ENCODE data around the gene UBL4A. TPM values are rescaled to one million over a fixed set of nuclear protein-coding genes. Genes with fewer than 3 reads are reported as not detected.

UBL4A gene
- total and polyA plus RNA-seq, 2 of the 13 experiments (the other 11 are each of a cell fraction or from before 2014, with no cell fraction given) = 16.8 to 25.5 TPM

GRCh38 chrX:154534526-154535322 lies 48.3 kb upstream of the UBL4A start (continued):
- TF ChIP-seq, protein P1, sequence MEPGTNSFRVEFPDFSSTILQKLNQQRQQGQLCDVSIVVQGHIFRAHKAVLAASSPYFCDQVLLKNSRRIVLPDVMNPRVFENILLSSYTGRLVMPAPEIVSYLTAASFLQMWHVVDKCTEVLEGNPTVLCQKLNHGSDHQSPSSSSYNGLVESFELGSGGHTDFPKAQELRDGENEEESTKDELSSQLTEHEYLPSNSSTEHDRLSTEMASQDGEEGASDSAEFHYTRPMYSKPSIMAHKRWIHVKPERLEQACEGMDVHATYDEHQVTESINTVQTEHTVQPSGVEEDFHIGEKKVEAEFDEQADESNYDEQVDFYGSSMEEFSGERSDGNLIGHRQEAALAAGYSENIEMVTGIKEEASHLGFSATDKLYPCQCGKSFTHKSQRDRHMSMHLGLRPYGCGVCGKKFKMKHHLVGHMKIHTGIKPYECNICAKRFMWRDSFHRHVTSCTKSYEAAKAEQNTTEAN (CRISPR knock-in tag; conservative IDR thresholded peaks at IDR 0.05) = no peak
- TF ChIP-seq SMARCE1 (IDR thresholded peaks at IDR 0.05; ENCODE audit: borderline replicate concordance) (no peak), MTA1 (CRISPR knock-in tag; IDR thresholded peaks at IDR 0.05; ENCODE audit: borderline replicate concordance) (peak; percentile 13; the same call in 1 of the 2 replicates), GATAD2A (CRISPR knock-in tag; IDR thresholded peaks at IDR 0.05) (0 out of 2 replicates have a peak, but pooled peaks have one; percentile 26), ZFP36L2 (CRISPR knock-in tag; IDR thresholded peaks at IDR 0.05) (no peak), FOXA3 (CRISPR knock-in tag; IDR thresholded peaks at IDR 0.05) (0 out of 2 replicates have a peak, but pooled peaks have one; percentile 35), HIVEP1 (CRISPR knock-in tag; IDR thresholded peaks at IDR 0.05) (0 out of 2 replicates have a peak, but pooled peaks have one; percentile 26), PBX3 (CRISPR knock-in tag; IDR thresholded peaks at IDR 0.05; ENCODE audit: borderline replicate concordance) (no peak), ZNF260 (CRISPR knock-in tag; IDR thresholded peaks at IDR 0.05; ENCODE audit: borderline replicate concordance, low read depth) (no peak), RAD21 (CRISPR knock-in tag; IDR thresholded peaks at IDR 0.05) (peak; percentile 99), KLF12 (CRISPR knock-in tag; IDR thresholded peaks at IDR 0.05; ENCODE audit: borderline replicate concordance) (no peak), HMGA1 (CRISPR knock-in tag; conservative IDR thresholded peaks at IDR 0.05) (no peak), NONO (IDR thresholded peaks at IDR 0.05) (no peak), NONO (CRISPR knock-in tag; conservative IDR thresholded peaks at IDR 0.05) (0 out of 2 replicates have a peak, but pooled peaks have one; percentile 59), ZSCAN30 (CRISPR knock-in tag; IDR thresholded peaks at IDR 0.05) (no peak), RXRB (CRISPR knock-in tag; IDR thresholded peaks at IDR 0.05; ENCODE audit: borderline replicate concordance) (peak; percentile 66; the same call in 1 of the 2 replicates), ZNF704 (CRISPR knock-in tag; IDR thresholded peaks at IDR 0.05; ENCODE audit: borderline replicate concordance) (no peak), CEBPB (IDR thresholded peaks at IDR 0.05; ENCODE audit: borderline replicate concordance, low read depth, low read length) (peak; percentile 52; the same call in 1 of the 2 replicates), IRF2 (CRISPR knock-in tag; IDR thresholded peaks at IDR 0.05) (peak; percentile 58; the same call in 1 of the 2 replicates), HNF4A (CRISPR knock-in tag; IDR thresholded peaks at IDR 0.05) (no peak), ZNF543 (CRISPR knock-in tag; IDR thresholded peaks at IDR 0.05) (no peak), KLF16 (CRISPR knock-in tag; IDR thresholded peaks at IDR 0.05) (peak in 1 of 2 experiments; percentile 65; a peak in 1 of 4 replicates), NFYC (CRISPR knock-in tag; IDR thresholded peaks at IDR 0.05) (peak; percentile 18; the same call in 1 of the 2 replicates), ESRRA (CRISPR knock-in tag; IDR thresholded peaks at IDR 0.05; ENCODE audit: low read depth) (no peak)
- TF ChIP-seq, protein P2, sequence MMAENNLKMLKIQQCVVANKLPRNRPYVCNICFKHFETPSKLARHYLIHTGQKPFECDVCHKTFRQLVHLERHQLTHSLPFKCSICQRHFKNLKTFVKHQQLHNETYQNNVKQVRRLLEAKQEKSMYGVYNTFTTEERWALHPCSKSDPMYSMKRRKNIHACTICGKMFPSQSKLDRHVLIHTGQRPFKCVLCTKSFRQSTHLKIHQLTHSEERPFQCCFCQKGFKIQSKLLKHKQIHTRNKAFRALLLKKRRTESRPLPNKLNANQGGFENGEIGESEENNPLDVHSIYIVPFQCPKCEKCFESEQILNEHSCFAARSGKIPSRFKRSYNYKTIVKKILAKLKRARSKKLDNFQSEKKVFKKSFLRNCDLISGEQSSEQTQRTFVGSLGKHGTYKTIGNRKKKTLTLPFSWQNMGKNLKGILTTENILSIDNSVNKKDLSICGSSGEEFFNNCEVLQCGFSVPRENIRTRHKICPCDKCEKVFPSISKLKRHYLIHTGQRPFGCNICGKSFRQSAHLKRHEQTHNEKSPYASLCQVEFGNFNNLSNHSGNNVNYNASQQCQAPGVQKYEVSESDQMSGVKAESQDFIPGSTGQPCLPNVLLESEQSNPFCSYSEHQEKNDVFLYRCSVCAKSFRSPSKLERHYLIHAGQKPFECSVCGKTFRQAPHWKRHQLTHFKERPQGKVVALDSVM (CRISPR knock-in tag; IDR thresholded peaks at IDR 0.05) = no peak
